ENCODE measurements around the gene PRELID2. TPM values are rescaled to one million over a fixed set of nuclear protein-coding genes. Genes with fewer than 3 reads are reported as not detected.
A peak's percentile ranks its signal among the peaks of the same experiment; 100 is the strongest.

PRELID2 gene
- polyA plus RNA-seq, 2 of the 4 experiments (the other 2 are of a cell fraction): 8.5 to 10.4 TPM

GRCh38 chr5:145852990-145853389 is 17.8 kb upstream of the PRELID2 start (continued):
- TF ChIP-seq NPAS2 (CRISPR knock-in tag; IDR thresholded peaks at IDR 0.05; ENCODE audit: borderline replicate concordance): no peak
- TF ChIP-seq POLR2A (IDR thresholded peaks at IDR 0.05; ENCODE audit: low read length): no peak
- TF ChIP-seq RNF2 (IDR thresholded peaks at IDR 0.05; ENCODE audit: borderline replicate concordance, low read depth): no peak
- no peak for TF ChIP-seq HOXB13 (CRISPR knock-in tag; IDR thresholded peaks at IDR 0.05; ENCODE audit: low read depth)
- no peak for TF ChIP-seq HDAC2 (IDR thresholded peaks at IDR 0.05)
- TF ChIP-seq, protein P1, sequence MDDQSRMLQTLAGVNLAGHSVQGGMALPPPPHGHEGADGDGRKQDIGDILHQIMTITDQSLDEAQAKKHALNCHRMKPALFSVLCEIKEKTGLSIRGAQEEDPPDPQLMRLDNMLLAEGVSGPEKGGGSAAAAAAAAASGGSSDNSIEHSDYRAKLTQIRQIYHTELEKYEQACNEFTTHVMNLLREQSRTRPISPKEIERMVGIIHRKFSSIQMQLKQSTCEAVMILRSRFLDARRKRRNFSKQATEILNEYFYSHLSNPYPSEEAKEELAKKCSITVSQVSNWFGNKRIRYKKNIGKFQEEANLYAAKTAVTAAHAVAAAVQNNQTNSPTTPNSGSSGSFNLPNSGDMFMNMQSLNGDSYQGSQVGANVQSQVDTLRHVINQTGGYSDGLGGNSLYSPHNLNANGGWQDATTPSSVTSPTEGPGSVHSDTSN (IDR thresholded peaks at IDR 0.05): no peak
- TF ChIP-seq CHD2 (IDR thresholded peaks at IDR 0.05; ENCODE audit: low read length, partially characterized antibody): no peak

DNA sequence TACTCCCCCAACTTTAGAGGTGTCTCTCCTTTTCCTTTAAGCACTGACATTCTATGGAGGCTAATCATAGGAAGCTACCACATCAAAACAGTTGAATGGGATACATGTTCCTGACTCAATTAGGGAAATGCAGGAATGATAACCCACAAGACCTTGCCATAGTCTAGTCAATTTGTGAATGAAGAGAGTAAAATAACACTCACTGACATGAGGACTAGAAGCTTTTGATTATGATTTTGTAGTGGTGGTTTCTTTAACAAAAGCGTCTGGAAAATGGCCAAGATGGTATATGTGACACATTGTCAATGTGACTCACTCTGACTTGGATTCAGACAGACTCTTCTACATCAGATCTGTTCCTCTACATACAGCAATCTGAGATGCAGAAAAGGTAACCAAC is 13.7 kb upstream of the PRELID2 start:
- no peaks in the 10 kb centered on the region for H3K9me3 ChIP-seq
- POLR2A ChIA-PET: interaction anchor here (0.6 kb wide), 1 partner anchor 10 kb away, joined by 4 read pairs; no protein-coding TSS in a partner anchor
- H3K4me1 ChIP-seq: 0 out of 3 replicates have a peak, but pooled peaks cover 7% of the 10 kb centered on the region
- no peak overlapping the region for H3K4me2 ChIP-seq
- DNase-seq (ENCODE audit: low read depth in 1 of 2, low spot score in 1 of 2) (no peak), FAIRE-seq (no peak), ATAC-seq (no peak; a peak in 1 of 6 replicates)
- WGBS (ENCODE audit: missing lambda C conversion rate): 13% methylated on average over 1 of the region's 1 CpG
- H3K27ac ChIP-seq: no peak overlapping the region
- CTCF ChIA-PET: interaction anchor here (0.9 to 1.4 kb wide), 2 partner anchors 13 to 40 kb away, joined by 3 to 7 read pairs; partner anchors contain the start of gene PRELID2
- TF ChIP-seq FOSL2 (IDR thresholded peaks at IDR 0.05) (no peak), FOSL2 (CRISPR knock-in tag; IDR thresholded peaks at IDR 0.05) (peak; percentile 28; the same call in 1 of the 2 replicates), JUNB (IDR thresholded peaks at IDR 0.05) (no peak)
- no peak overlapping the region for H3K4me3 ChIP-seq

GRCh38 chr5:145847499-145848497 is 12.7 kb upstream of the PRELID2 start:
- H3K4me1 ChIP-seq: 0 out of 3 replicates have a peak, but pooled peaks cover 7% of the 10 kb centered on the region
- DNase-seq (ENCODE audit: low read depth in 1 of 2, low spot score in 1 of 2) (peak; percentile 12 to 16), FAIRE-seq (no peak), ATAC-seq (peak; percentile 71 to 84; a peak in 5 of 6 replicates)
- no peak overlapping the region for H3K4me2 ChIP-seq
- H3K27ac ChIP-seq: no peak overlapping the region
- no peaks in the 10 kb centered on the region for H3K9me3 ChIP-seq
- no peak overlapping the region for H3K4me3 ChIP-seq
- TF ChIP-seq FOSL2 (IDR thresholded peaks at IDR 0.05) (no peak), FOSL2 (CRISPR knock-in tag; IDR thresholded peaks at IDR 0.05) (peak; percentile 32; the same call in 1 of the 2 replicates), FOXS1 (CRISPR knock-in tag; IDR thresholded peaks at IDR 0.05) (no peak)
- 64% methylated on average over 6 of the region's 6 CpGs for WGBS (ENCODE audit: missing lambda C conversion rate)
- CTCF ChIA-PET: interaction anchor here (0.6 to 0.9 kb wide), 3 partner anchors 8 to 183 kb away, joined by 3 to 4 read pairs (median 3); no protein-coding TSS in a partner anchor
- POLR2A ChIA-PET: no interaction called here

- ATAC-seq (no peak), FAIRE-seq (no peak), DNase-seq (ENCODE audit: low read depth in 1 of 2, low spot score in 1 of 2) (no peak)
- H3K4me3 ChIP-seq: no peak overlapping the region
- POLR2A ChIA-PET: no interaction called here
- no peak overlapping the region for H3K4me2 ChIP-seq
- 0 out of 3 replicates have a peak, but pooled peaks cover 7% of the 10 kb centered on the region for H3K4me1 ChIP-seq
- 72% methylated on average over 3 of the region's 3 CpGs for WGBS (ENCODE audit: missing lambda C conversion rate)
- no peaks in the 10 kb centered on the region for H3K9me3 ChIP-seq
- H3K27ac ChIP-seq: no peak overlapping the region
- TF ChIP-seq SMC3 (IDR thresholded peaks at IDR 0.05): no peak
- no peak for TF ChIP-seq RNF2 (IDR thresholded peaks at IDR 0.05; ENCODE audit: borderline replicate concordance, low read depth)
- TF ChIP-seq EHF (CRISPR knock-in tag; IDR thresholded peaks at IDR 0.05): no peak
- TF ChIP-seq, protein P2, sequence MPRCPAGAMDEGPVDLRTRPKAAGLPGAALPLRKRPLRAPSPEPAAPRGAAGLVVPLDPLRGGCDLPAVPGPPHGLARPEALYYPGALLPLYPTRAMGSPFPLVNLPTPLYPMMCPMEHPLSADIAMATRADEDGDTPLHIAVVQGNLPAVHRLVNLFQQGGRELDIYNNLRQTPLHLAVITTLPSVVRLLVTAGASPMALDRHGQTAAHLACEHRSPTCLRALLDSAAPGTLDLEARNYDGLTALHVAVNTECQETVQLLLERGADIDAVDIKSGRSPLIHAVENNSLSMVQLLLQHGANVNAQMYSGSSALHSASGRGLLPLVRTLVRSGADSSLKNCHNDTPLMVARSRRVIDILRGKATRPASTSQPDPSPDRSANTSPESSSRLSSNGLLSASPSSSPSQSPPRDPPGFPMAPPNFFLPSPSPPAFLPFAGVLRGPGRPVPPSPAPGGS (IDR thresholded peaks at IDR 0.05): no peak
- TF ChIP-seq HOXB5 (CRISPR knock-in tag; IDR thresholded peaks at IDR 0.05): no peak
- TF ChIP-seq, protein P1 (IDR thresholded peaks at IDR 0.05): no peak
- no peak for TF ChIP-seq EHMT2 (IDR thresholded peaks at IDR 0.05; ENCODE audit: low read depth)
- CTCF ChIA-PET: interaction anchor here (0.6 to 4.6 kb wide), 6 partner anchors 10 to 1642 kb away, joined by 3 to 26 read pairs (median 4); partner anchors contain the start of gene PRELID2
Observed at GRCh38 chr5:145846081-145846480, 10.9 kb upstream of the PRELID2 start.

Data from A549 (cell line).